ENCODE measurements around the gene RPS6KA2.

RPS6KA2 gene

GRCh38 chr6:166567107-166567506 lies 59.9 kb downstream of the RPS6KA2 start:
- DNase-seq, result peak; percentile 98

DNA sequence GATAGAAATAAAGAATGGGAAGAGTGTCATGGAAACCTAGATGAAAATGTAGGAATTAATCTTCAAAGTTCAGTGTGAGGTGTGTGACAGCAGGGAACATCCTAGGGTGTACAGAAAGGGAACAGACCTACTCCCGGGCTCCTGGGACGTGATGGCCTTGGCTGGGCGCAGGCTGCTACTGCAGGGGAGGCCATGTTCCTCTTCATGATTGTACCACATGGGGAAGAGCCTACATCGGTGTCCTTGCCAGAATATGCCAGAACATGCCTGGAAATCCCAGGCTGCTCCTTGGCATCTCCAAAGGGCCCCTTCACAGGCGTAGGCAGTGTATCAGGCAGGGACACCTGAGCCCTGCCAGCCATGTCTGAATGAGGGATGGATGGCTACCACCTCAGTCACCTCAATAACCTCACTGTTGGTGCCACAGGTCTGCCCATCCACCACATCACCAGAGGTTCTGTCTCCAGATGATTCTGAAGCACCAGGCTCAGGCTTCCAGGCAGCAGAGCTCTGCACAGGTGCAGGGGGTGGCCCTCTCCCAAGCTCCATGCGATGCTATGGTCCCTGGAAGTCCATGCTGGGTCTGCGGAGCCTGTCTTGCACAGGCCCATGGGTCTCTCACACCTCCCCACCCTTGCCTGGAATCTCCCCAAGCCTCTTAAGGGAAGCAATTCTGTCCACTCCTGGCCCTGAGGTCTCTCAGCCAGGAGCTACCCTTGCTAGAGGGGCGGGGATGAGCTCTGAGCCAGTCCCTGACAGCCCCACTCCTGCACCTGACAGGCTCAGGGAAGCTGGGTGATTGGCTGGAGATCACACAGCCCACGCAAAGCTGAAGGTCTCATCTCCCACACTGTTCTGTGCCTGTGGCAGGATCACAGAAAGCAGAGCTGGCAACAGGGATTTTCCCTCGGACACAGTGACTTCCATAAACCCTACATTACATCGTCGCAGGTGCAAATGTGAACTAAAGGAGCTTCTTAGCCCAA lies 60.7 kb downstream of the RPS6KA2 start:
- DNase-seq, result no peak

GRCh38 chr6:166565084-166565967 lies 61.7 kb downstream of the RPS6KA2 start:
- DNase-seq, result no peak

- no peak for DNase-seq
Measured at GRCh38 chr6:166563805-166564204, 63.2 kb downstream of the RPS6KA2 start.

DNA sequence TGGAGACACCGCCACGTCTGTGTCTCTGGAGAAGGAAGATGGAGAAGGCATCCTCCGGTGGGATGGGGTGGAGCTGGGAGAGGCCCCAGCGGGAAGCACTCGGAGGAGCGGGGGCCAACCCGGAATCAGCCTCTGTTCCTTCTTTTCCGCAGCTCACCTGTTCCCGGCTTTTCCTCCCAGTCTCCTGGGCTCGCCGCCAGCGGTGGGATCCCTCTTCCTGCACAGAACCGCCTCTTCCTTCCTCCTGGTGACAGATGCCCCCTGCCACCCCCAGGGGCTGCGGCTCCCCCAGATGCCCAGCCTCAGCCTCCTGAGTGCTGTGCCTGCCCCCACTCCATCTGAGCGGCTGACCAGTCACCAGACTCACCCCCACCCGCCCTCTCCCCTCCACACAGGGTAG lies 63.9 kb downstream of the RPS6KA2 start:
- no peak for DNase-seq

DNA sequence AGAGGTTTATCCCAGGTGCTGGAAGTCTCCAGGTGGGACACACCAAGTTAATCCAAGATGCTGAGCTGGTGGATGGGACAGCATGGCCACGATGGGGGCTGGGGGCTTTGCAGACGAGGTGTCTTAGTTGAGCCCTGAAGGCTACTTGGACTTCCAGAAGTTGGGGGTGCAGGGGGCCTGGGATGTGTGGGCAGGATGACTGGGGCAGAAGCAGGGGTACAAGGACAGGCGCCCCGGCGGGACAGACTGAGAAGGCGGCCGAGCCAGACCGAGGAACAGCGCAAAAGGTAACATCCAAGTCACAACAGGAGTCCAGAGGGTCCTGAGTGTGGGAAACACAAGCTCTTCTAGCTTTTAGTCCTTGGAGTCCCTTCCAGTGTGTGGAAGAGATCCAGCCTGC lies 64.3 kb downstream of the RPS6KA2 start:
- DNase-seq, result no peak

- DNase-seq, result no peak
Measured at GRCh38 chr6:166561771-166562359, 65.2 kb downstream of the RPS6KA2 start.

DNA sequence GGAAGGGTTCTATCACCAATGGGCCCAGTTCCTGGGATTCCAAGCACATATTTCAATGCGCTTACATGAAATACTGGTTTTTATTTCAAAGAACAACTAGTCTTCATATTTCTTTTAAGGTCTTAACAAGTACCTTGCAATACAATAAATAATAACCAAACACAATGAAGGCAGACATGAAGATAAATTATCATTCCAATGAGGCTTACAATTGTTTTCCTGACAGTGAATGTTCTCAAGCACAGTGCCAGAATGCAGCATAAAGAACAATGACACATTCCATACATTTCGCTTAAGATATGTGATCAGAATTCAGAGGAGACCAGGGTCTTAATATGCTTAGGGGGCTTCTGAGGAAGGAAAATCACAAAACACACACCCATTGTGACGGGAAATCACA lies 66.8 kb downstream of the RPS6KA2 start:
- no peak for DNase-seq

DNA sequence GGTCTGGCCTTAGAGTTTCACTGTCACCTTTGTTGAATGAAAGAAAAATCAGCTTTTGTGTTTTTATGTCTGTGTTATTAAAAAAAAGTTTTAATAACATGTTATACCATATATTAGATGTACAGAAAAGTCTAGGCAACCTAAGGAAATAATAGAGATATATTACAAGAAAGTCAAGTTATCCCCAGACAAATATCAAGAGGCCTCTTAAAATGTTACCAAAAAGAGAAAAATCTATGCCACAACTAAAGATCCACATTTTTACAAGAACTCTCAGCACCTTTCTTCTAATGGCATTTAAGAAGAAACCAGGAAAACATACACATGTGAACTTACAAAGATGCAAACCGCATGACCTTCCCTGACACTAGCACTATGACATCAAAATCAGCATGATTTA lies 67.4 kb downstream of the RPS6KA2 start:
- no peak for DNase-seq

GRCh38 chr6:166559211-166559610 lies 67.8 kb downstream of the RPS6KA2 start:
- no peak for DNase-seq

- DNase-seq, result no peak
Measured at GRCh38 chr6:166558156-166559005, 68.7 kb downstream of the RPS6KA2 start.

- peak; percentile 72 for DNase-seq
Measured at GRCh38 chr6:166556863-166557322, 70.2 kb downstream of the RPS6KA2 start.

- no peak for DNase-seq
Measured at GRCh38 chr6:166556336-166556735, 70.7 kb downstream of the RPS6KA2 start.

GRCh38 chr6:166555086-166555485 lies 72.0 kb downstream of the RPS6KA2 start:
- no peak for DNase-seq

DNA sequence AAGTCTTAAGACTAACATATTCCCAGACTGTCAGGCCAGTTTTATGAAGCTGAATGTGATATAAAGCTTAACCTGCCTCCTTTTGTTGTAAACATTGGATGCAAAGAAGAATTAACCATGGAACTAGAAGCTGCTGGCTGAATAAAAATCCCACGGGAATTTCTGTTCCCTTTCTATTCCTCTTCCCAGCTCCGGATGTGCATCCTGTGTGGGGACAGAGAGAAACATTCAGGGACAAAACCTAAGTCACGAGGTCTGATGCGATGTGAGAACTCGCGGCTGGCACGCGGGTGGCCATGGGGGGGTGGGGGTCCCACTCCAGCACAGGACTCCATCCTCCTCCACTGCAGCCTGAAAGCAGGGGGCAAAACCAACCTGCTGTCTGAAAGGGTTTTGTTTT lies 72.7 kb downstream of the RPS6KA2 start:
- no peak for DNase-seq

DNA sequence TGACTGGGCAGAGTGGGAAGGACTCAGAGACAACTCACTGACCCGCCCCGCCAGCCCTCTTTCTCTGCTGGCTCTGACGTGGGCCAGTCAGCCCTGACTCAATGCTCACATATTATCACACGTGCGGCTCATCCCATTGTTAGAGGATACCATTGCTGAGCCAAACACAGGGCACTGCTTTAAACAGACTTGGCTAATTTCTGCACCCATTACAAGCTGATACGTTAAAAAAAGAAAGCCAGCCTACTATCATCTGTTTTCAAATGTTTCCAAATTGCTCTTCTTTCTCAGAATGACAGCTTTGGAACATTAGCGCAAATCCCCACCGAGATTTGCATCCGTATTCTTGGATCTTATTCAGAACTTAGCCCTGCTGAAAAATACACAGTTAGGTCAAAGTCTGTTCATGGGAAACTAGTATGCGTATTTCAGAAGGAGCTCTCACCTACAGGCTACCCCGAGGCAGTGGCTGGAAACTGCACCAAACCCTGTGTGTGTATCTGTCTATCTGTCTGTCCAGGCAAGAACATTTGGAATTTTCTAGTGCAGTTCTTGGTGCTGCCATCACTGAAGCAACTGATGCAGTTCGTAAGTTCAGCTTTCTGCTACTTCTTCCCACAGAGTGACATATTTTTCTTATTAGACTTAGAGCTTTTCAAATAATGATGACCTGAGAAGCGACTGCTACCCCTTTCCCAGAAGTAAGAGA lies 73.3 kb downstream of the RPS6KA2 start:
- peak; percentile 87 for DNase-seq

DNA sequence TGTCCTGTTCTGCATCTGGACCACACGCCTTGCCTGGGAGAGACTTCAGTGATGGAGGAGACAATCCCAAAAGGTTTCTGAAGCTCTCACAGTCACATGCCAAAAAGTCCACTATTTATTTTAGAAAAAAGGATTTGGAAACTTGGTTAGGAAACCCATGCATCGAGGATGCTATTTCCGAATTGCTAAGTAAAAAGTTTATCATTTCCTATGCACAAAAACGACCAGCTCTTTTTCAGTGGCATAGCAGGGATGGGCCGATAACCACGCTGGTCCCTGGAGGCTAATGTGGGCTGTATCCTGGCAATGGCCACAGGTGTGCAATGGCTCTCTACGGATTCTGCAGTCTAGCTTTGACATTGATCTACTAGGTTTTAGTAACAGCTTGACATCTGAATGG lies 74.5 kb downstream of the RPS6KA2 start:
- no peak for DNase-seq

DNA sequence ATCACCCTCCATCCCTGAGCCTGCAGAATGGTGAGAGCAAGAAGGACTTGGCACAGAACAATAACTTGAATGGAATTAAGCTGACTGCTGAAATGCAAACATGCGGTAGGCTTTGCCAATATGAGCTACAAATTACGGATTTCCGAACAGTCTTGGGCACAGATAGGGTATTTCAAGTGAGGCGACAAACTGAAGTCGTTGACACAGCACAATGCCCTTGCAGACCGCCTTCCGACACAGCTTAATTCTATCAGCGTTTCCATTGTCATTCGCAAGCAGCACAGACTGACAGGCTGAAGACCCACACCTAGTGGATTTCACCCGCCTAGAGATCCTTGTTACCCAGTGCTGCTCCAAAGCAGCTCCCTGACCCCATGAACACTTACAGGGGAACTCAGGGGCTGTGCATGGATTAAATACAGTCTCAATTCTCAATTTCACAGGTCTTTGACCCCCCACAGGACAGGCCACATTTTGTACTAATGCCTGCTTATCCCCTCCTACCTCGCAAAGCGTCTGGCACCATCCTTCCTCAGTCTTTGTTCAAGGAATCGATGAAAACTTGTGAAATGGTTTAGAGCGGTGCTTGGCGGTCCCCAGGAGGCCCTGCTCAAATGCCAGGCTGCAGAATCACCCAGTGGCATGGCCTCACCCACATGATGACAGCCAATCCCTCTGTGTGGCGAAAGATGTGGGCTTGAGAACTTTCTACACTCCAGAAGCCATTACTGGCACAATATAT lies 75.1 kb downstream of the RPS6KA2 start:
- DNase-seq, result no peak

DNA sequence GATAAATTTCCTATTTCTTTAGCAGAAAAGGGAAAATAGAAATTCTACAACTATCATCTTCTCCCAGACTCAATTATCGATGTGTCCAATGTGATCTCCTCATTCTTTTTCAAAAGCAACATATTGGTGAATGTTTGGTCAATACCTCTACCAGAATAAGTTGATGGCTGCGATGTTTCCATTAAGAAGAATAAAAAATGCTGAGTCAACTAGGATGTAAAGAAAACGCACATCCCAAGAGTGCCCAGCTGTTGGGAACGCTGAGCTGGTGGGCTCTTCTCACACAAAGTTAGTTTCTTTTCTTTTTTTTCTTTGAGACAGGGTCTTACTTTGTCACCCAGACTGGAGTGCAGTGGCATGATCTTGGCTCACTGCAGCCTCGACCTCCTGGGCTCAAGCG lies 80.4 kb downstream of the RPS6KA2 start:
- DNase-seq, result no peak

- no peak for DNase-seq
Measured at GRCh38 chr6:166545156-166546034, 81.7 kb downstream of the RPS6KA2 start.
